Mesenchymal stem cell (in vitro differentiated cells and primary cell): ENCODE measurements around the gene RSAD1.

Source experiments
- DNase-seq: peaks from one replicate; pipeline ENCODE4 v3.0.0-alpha.2; 2013
- H2AFZ ChIP-seq: one replicate; pipeline ENCODE4 v1.6.1; 2013; ENCODE audit warnings: low read depth, mild to moderate bottlenecking, control low read depth, inconsistent platforms, low read length, moderate library complexity
- H2AK5ac ChIP-seq: 2 replicates; pipeline ENCODE4 v1.6.1; 2013; ENCODE audit warnings: low read length, moderate library complexity, mild to moderate bottlenecking, inconsistent platforms; ENCODE audit not compliant: severe bottlenecking
- H2BK120ac ChIP-seq: one replicate; pipeline ENCODE4 v1.6.1; 2013; ENCODE audit warnings: low read depth, mild to moderate bottlenecking, inconsistent platforms, low read length, moderate library complexity
- H2BK12ac ChIP-seq, 2 experiments: one replicate each; pipeline ENCODE4 v1.6.1; 2013; ENCODE audit warnings: inconsistent platforms in 2 of 2, low read length in 2 of 2, mild to moderate bottlenecking in 2 of 2, moderate library complexity in 2 of 2, control low read depth in 1 of 2
- H2BK15ac ChIP-seq: one replicate; pipeline ENCODE4 v1.6.1; 2013; ENCODE audit warnings: mild to moderate bottlenecking, low read depth, inconsistent platforms; ENCODE audit not compliant: poor library complexity, severe bottlenecking
- H2BK5ac ChIP-seq: 2 replicates; pipeline ENCODE4 v1.6.1; 2013; ENCODE audit warnings: low read depth, mild to moderate bottlenecking, low read length, control low read depth, inconsistent platforms; ENCODE audit not compliant: poor library complexity, severe bottlenecking
- H3K14ac ChIP-seq, 2 experiments: one replicate each; pipeline ENCODE4 v1.6.1; 2013; ENCODE audit warnings: inconsistent platforms in 2 of 2, low read length in 2 of 2, control low read depth in 1 of 2, mild to moderate bottlenecking in 1 of 2, moderate library complexity in 1 of 2
- H3K18ac ChIP-seq, 2 experiments: one replicate each; pipeline ENCODE4 v1.6.1; 2013; ENCODE audit warnings: inconsistent platforms in 2 of 2, low read length in 2 of 2, control low read depth in 1 of 2, low read depth in 1 of 2, mild to moderate bottlenecking in 1 of 2
- H3K23ac ChIP-seq, 2 experiments: one replicate each; pipeline ENCODE4 v1.6.1; 2013; ENCODE audit warnings: inconsistent platforms in 2 of 2, low read length in 2 of 2, mild to moderate bottlenecking in 2 of 2, moderate library complexity in 2 of 2, control low read depth in 1 of 2
- H3K27ac ChIP-seq: 2 replicates; pipeline ENCODE4 v1.5.1; 2013; ENCODE audit warnings: mild to moderate bottlenecking, moderate library complexity, low read length, control low read depth, inconsistent platforms; ENCODE audit not compliant: poor library complexity, severe bottlenecking
- H3K27me3 ChIP-seq, 2 experiments: 2 replicates each; pipeline versions ENCODE4 v1.6.1 to v1.7.0; 2013; ENCODE audit warnings: low read length in 2 of 2, mild to moderate bottlenecking in 2 of 2, moderate library complexity in 2 of 2, control low read depth in 1 of 2, inconsistent platforms in 1 of 2; ENCODE audit not compliant: control insufficient read depth in 1 of 2, insufficient read depth in 1 of 2
- H3K36me3 ChIP-seq, 2 experiments: 2 replicates each; pipeline versions ENCODE4 v1.6.1 to v1.7.0; 2013; ENCODE audit warnings: low read length in 2 of 2, control low read depth in 1 of 2, inconsistent platforms in 1 of 2, low read depth in 1 of 2, mild to moderate bottlenecking in 1 of 2; ENCODE audit not compliant: insufficient read depth in 2 of 2, control insufficient read depth in 1 of 2
- H3K4ac ChIP-seq, 2 experiments: one replicate each; pipeline ENCODE4 v1.6.1; 2013; ENCODE audit warnings: inconsistent platforms in 2 of 2, low read length in 2 of 2, mild to moderate bottlenecking in 2 of 2, moderate library complexity in 2 of 2, control low read depth in 1 of 2, low read depth in 1 of 2
- H3K4me1 ChIP-seq: 2 replicates; pipeline ENCODE4 v1.6.1; 2013; ENCODE audit warnings: low read depth, low read length, control low read depth; ENCODE audit not compliant: control insufficient read depth, insufficient read depth
- H3K4me2 ChIP-seq: 2 replicates; pipeline ENCODE4 v1.6.1; 2013; ENCODE audit warnings: low read length, mild to moderate bottlenecking, inconsistent platforms; ENCODE audit not compliant: poor library complexity, severe bottlenecking
- H3K4me3 ChIP-seq, 2 experiments: 2 replicates each; pipeline versions ENCODE4 v1.5.1 to v1.7.0; 2013; ENCODE audit warnings: low read length in 2 of 2, mild to moderate bottlenecking in 2 of 2, control low read depth in 1 of 2, low read depth in 1 of 2; ENCODE audit not compliant: insufficient read depth in 1 of 2
- H3K79me1 ChIP-seq: replicated peaks from 2 replicates; pipeline ENCODE4 v1.6.1; 2013; ENCODE audit warnings: mild to moderate bottlenecking, control low read depth, low read length, inconsistent platforms; ENCODE audit not compliant: poor library complexity, severe bottlenecking
- H3K9ac ChIP-seq: 2 replicates; pipeline ENCODE4 v1.7.0; 2013; ENCODE audit warnings: mild to moderate bottlenecking, low read length, moderate library complexity
- H3K9me3 ChIP-seq: 2 replicates; pipeline ENCODE4 v1.7.0; 2013; ENCODE audit warnings: mild to moderate bottlenecking, low read length; ENCODE audit not compliant: control insufficient read depth
- H4K8ac ChIP-seq: one replicate; pipeline ENCODE4 v1.6.1; 2013; ENCODE audit warnings: inconsistent platforms, mild to moderate bottlenecking, low read length, moderate library complexity
- H4K91ac ChIP-seq: one replicate; pipeline ENCODE4 v1.6.1; 2013; ENCODE audit warnings: mild to moderate bottlenecking, low read length, inconsistent platforms
- WGBS: methylation state at CpG from one replicate; pipeline ENCODE4 v1.1.7; 2013; ENCODE audit warnings: mixed read lengths; 5-methylcytosine and 5-hydroxymethylcytosine counted together

The RSAD1 gene

GRCh38 chr17:50484386-50485155 lies 5.9 kb downstream of the RSAD1 start:
- Histone ChIP-seq H3K23ac (no peak overlapping the region), H4K91ac (no peak overlapping the region), H3K79me1 (peaks cover 24% of the 10 kb centered on the region), H2BK5ac (no peak overlapping the region), H2BK12ac (no peak overlapping the region), H2BK15ac (no peak overlapping the region), H2AFZ (no peak overlapping the region), H3K9ac (peak overlapping the region; percentile 86), H3K18ac (no peak overlapping the region), H3K27me3 (no peaks in the 10 kb centered on the region), H3K36me3 (peaks cover 45 to 48% of the 10 kb centered on the region in 2 experiments), H4K8ac (no peak overlapping the region), H3K4me3 (no peak overlapping the region), H3K14ac (no peak overlapping the region), H3K4me1 (peaks cover 8% of the 10 kb centered on the region), H3K4me2 (no peak overlapping the region), H2BK120ac (no peak overlapping the region), H3K27ac (no peak overlapping the region), H3K9me3 (no peaks in the 10 kb centered on the region), H3K4ac (no peak overlapping the region), H2AK5ac (no peak overlapping the region)
- 97% methylated on average over 11 of the region's 11 CpGs for WGBS
- no peak for DNase-seq

GRCh38 chr17:50487213-50488096 lies 8.8 kb downstream of the RSAD1 start:
- no peak overlapping the region for H4K91ac ChIP-seq
- no peak overlapping the region for H4K8ac ChIP-seq
- H3K79me1 ChIP-seq = peaks cover 10% of the 10 kb centered on the region
- H2BK15ac ChIP-seq = no peak overlapping the region
- H3K4me1 ChIP-seq = no peaks in the 10 kb centered on the region
- H3K4ac ChIP-seq = no peak overlapping the region
- no peak for DNase-seq
- no peaks in the 10 kb centered on the region for H3K27me3 ChIP-seq
- no peak overlapping the region for H3K18ac ChIP-seq
- H3K4me3 ChIP-seq = no peak overlapping the region
- no peak overlapping the region for H3K9ac ChIP-seq
- no peak overlapping the region for H2AFZ ChIP-seq
- H3K23ac ChIP-seq = no peak overlapping the region
- no peaks in the 10 kb centered on the region for H3K9me3 ChIP-seq
- H2AK5ac ChIP-seq = no peak overlapping the region
- no peak overlapping the region for H3K14ac ChIP-seq
- no peak overlapping the region for H3K27ac ChIP-seq
- H3K4me2 ChIP-seq = no peak overlapping the region
- no peak overlapping the region for H2BK5ac ChIP-seq
- H3K36me3 ChIP-seq = peaks cover 32 to 35% of the 10 kb centered on the region in 2 experiments
- no peak overlapping the region for H2BK12ac ChIP-seq
- no peak overlapping the region for H2BK120ac ChIP-seq
- WGBS = 91% methylated on average over 16 of the region's 17 CpGs

DNA sequence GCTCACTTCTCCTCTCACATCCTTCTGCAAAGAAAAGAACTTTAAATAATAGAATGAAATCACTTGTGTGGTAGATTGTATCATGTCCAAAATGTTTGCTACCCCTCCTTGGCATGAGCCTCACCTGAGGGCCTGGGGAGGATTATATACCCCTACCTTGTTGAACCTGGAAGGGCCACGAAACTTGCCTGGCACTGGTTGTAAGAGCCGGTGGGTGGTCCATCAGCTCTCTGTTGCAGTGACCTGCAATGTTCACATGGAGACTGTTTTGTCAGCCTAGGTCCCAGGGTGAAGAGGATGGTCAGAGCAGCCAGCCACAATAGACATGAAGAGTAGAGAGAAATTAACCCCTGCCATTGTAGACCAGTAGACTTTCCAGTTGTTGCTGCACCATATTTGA lies 10.2 kb downstream of the RSAD1 start:
- Histone ChIP-seq H3K36me3 (peaks cover 24 to 28% of the 10 kb centered on the region in 2 experiments), H3K4me1 (no peaks in the 10 kb centered on the region), H3K27me3 (no peaks in the 10 kb centered on the region), H2BK15ac (no peak overlapping the region), H4K91ac (no peak overlapping the region), H2AFZ (no peak overlapping the region), H2BK5ac (no peak overlapping the region), H3K4ac (no peak overlapping the region), H4K8ac (no peak overlapping the region), H2AK5ac (no peak overlapping the region), H3K9me3 (no peaks in the 10 kb centered on the region), H3K4me2 (no peak overlapping the region), H3K23ac (no peak overlapping the region), H3K79me1 (peaks cover 3% of the 10 kb centered on the region), H3K18ac (no peak overlapping the region), H3K9ac (no peak overlapping the region), H3K27ac (no peak overlapping the region), H3K14ac (no peak overlapping the region), H3K4me3 (no peak overlapping the region), H2BK12ac (no peak overlapping the region), H2BK120ac (no peak overlapping the region)
- no peak for DNase-seq
- 96% methylated on average over 2 of the region's 2 CpGs for WGBS

DNA sequence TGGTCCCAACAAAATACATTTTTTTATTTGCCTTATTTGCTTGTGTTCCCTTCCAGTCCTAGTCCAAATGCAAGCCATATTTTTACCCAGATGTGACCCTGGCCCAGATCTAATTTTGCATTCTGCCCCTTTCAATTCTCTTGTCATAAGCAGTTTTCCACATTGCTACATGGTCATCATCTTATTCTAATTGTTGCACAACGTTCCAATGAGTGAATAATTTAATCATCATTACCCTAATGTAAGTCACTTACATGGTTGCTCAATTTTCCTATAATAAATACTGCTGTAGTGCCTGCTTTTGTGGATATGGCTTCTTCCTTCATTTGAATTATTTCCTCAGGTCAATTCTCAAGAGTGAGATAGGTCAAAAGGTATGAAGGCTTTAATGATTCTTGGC lies 12.8 kb downstream of the RSAD1 start:
- Histone ChIP-seq H2BK5ac (no peak overlapping the region), H3K36me3 (peaks cover 6 to 8% of the 10 kb centered on the region in 2 experiments), H3K4me3 (no peak overlapping the region), H2AK5ac (no peak overlapping the region), H4K91ac (no peak overlapping the region), H3K27ac (no peak overlapping the region), H3K4ac (no peak overlapping the region), H3K9me3 (no peaks in the 10 kb centered on the region), H3K14ac (no peak overlapping the region), H2BK120ac (no peak overlapping the region), H3K27me3 (no peaks in the 10 kb centered on the region), H3K79me1 (no peaks in the 10 kb centered on the region), H3K4me1 (no peaks in the 10 kb centered on the region), H3K9ac (no peak overlapping the region), H2BK15ac (no peak overlapping the region), H3K23ac (no peak overlapping the region), H3K4me2 (no peak overlapping the region), H2AFZ (no peak overlapping the region), H2BK12ac (no peak overlapping the region), H3K18ac (no peak overlapping the region), H4K8ac (no peak overlapping the region)
- no peak for DNase-seq
- WGBS = no CpG with 5 or more reads among the region's 1 CpG
